ENCODE results near the gene FILIP1L.

The FILIP1L gene

DNA sequence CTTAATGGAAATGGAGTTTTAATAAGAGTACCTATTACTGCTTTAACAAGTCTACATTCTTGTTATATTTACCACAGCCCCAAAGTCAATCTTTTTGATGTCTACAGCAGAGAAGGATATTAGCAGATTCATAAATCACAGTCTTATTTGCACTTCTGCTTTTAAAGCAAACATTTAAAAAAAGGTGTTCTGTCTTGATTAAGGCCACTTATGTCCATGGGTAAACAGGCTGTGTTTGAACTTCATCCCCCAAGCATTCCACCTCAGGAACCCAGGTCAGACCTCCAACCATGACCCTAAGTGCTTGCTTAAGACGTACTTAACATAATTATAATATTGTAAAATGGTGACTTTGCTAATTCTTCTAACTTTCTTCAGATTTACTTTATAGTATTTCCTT is 183.2 kb downstream of the FILIP1L start:
- H3K9me3 ChIP-seq (replicated peaks; ENCODE audit: insufficient read depth, low read length), result no peaks in the 10 kb centered on the region
- no peak overlapping the region for H2AFZ ChIP-seq (ENCODE audit: low read length)
- no peak for DNase-seq
- H3K27me3 ChIP-seq (replicated peaks; ENCODE audit: insufficient read depth, low read length), result no peaks in the 10 kb centered on the region
- H4K20me1 ChIP-seq (ENCODE audit: insufficient read depth, low read length), result no peaks in the 10 kb centered on the region; the same call in 1 of the 2 replicates
- TF ChIP-seq EZH2 (optimal IDR thresholded peaks at IDR 0.05; ENCODE audit: low read depth, low read length) (no peak), EZH2phosphoT487 (IDR thresholded peaks at IDR 0.05; ENCODE audit: low read length) (no peak), CTCF (IDR thresholded peaks at IDR 0.05; ENCODE audit: low read length) (no peak)
- no peak overlapping the region for H3K4me3 ChIP-seq (ENCODE audit: low read length)
- no peaks in the 10 kb centered on the region for H3K9me2 ChIP-seq (replicated peaks; ENCODE audit: insufficient read depth, low read length)
- no peaks in the 10 kb centered on the region for H3F3A ChIP-seq (ENCODE audit: insufficient read depth, low read length)
- H3K4me2 ChIP-seq (ENCODE audit: low read depth, low read length), result no peak overlapping the region
- no peaks in the 10 kb centered on the region for H3K79me2 ChIP-seq (ENCODE audit: low read length)
- H3K9ac ChIP-seq (ENCODE audit: low read length), result no peak overlapping the region
- H3K36me3 ChIP-seq (replicated peaks; ENCODE audit: insufficient read depth, low read length), result no peaks in the 10 kb centered on the region
- H3K27ac ChIP-seq (ENCODE audit: low read length), result no peak overlapping the region
- no peaks in the 10 kb centered on the region for H3K4me1 ChIP-seq (ENCODE audit: low read length)

GRCh38 chr3:99929745-99930139 is 184.6 kb downstream of the FILIP1L start:
- H2AFZ ChIP-seq (ENCODE audit: low read length), result no peak overlapping the region
- no peak for DNase-seq
- no peak overlapping the region for H3K4me3 ChIP-seq (ENCODE audit: low read length)
- H3K79me2 ChIP-seq (ENCODE audit: low read length), result no peaks in the 10 kb centered on the region
- H3K4me1 ChIP-seq (ENCODE audit: low read length), result no peaks in the 10 kb centered on the region
- no peak overlapping the region for H3K9ac ChIP-seq (ENCODE audit: low read length)
- TF ChIP-seq CTCF (IDR thresholded peaks at IDR 0.05; ENCODE audit: low read length) (no peak), EZH2 (optimal IDR thresholded peaks at IDR 0.05; ENCODE audit: low read depth, low read length) (no peak), EZH2phosphoT487 (IDR thresholded peaks at IDR 0.05; ENCODE audit: low read length) (no peak)
- H3K9me3 ChIP-seq (replicated peaks; ENCODE audit: insufficient read depth, low read length), result no peaks in the 10 kb centered on the region
- H3K27me3 ChIP-seq (replicated peaks; ENCODE audit: insufficient read depth, low read length), result no peaks in the 10 kb centered on the region
- H3K9me2 ChIP-seq (replicated peaks; ENCODE audit: insufficient read depth, low read length), result no peaks in the 10 kb centered on the region
- no peaks in the 10 kb centered on the region; the same call in 1 of the 2 replicates for H4K20me1 ChIP-seq (ENCODE audit: insufficient read depth, low read length)
- no peak overlapping the region for H3K4me2 ChIP-seq (ENCODE audit: low read depth, low read length)
- no peak overlapping the region for H3K27ac ChIP-seq (ENCODE audit: low read length)
- H3F3A ChIP-seq (ENCODE audit: insufficient read depth, low read length), result no peaks in the 10 kb centered on the region
- H3K36me3 ChIP-seq (replicated peaks; ENCODE audit: insufficient read depth, low read length), result no peaks in the 10 kb centered on the region

GRCh38 chr3:99928771-99929744 is 185.2 kb downstream of the FILIP1L start:
- TF ChIP-seq EZH2phosphoT487 (IDR thresholded peaks at IDR 0.05; ENCODE audit: low read length) (no peak), CTCF (IDR thresholded peaks at IDR 0.05; ENCODE audit: low read length) (no peak), EZH2 (optimal IDR thresholded peaks at IDR 0.05; ENCODE audit: low read depth, low read length) (no peak)
- Histone ChIP-seq H3K27ac (ENCODE audit: low read length) (no peak overlapping the region), H3K9me2 (replicated peaks; ENCODE audit: insufficient read depth, low read length) (no peaks in the 10 kb centered on the region), H4K20me1 (ENCODE audit: insufficient read depth, low read length) (no peaks in the 10 kb centered on the region; the same call in 1 of the 2 replicates), H2AFZ (ENCODE audit: low read length) (no peak overlapping the region), H3K27me3 (replicated peaks; ENCODE audit: insufficient read depth, low read length) (no peaks in the 10 kb centered on the region), H3K4me1 (ENCODE audit: low read length) (no peaks in the 10 kb centered on the region), H3K9ac (ENCODE audit: low read length) (no peak overlapping the region), H3F3A (ENCODE audit: insufficient read depth, low read length) (no peaks in the 10 kb centered on the region), H3K9me3 (replicated peaks; ENCODE audit: insufficient read depth, low read length) (no peaks in the 10 kb centered on the region), H3K4me3 (ENCODE audit: low read length) (no peak overlapping the region), H3K79me2 (ENCODE audit: low read length) (no peaks in the 10 kb centered on the region), H3K4me2 (ENCODE audit: low read depth, low read length) (no peak overlapping the region), H3K36me3 (replicated peaks; ENCODE audit: insufficient read depth, low read length) (no peaks in the 10 kb centered on the region)
- no peak for DNase-seq

Measured in MM.1S (cell line).